ENCODE results near the gene PRKCB.

PRKCB gene

GRCh38 chr16:23896832-23897821 lies 61.3 kb downstream of the PRKCB start:
- TF ChIP-seq SIN3A (IDR thresholded peaks at IDR 0.05; ENCODE audit: borderline replicate concordance, insufficient read depth, low read length): no peak
- TF ChIP-seq, protein P1, sequence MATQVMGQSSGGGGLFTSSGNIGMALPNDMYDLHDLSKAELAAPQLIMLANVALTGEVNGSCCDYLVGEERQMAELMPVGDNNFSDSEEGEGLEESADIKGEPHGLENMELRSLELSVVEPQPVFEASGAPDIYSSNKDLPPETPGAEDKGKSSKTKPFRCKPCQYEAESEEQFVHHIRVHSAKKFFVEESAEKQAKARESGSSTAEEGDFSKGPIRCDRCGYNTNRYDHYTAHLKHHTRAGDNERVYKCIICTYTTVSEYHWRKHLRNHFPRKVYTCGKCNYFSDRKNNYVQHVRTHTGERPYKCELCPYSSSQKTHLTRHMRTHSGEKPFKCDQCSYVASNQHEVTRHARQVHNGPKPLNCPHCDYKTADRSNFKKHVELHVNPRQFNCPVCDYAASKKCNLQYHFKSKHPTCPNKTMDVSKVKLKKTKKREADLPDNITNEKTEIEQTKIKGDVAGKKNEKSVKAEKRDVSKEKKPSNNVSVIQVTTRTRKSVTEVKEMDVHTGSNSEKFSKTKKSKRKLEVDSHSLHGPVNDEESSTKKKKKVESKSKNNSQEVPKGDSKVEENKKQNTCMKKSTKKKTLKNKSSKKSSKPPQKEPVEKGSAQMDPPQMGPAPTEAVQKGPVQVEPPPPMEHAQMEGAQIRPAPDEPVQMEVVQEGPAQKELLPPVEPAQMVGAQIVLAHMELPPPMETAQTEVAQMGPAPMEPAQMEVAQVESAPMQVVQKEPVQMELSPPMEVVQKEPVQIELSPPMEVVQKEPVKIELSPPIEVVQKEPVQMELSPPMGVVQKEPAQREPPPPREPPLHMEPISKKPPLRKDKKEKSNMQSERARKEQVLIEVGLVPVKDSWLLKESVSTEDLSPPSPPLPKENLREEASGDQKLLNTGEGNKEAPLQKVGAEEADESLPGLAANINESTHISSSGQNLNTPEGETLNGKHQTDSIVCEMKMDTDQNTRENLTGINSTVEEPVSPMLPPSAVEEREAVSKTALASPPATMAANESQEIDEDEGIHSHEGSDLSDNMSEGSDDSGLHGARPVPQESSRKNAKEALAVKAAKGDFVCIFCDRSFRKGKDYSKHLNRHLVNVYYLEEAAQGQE (IDR thresholded peaks at IDR 0.05; ENCODE audit: insufficient read depth in 1 of 2, low read depth in 2 of 2, low read length in 2 of 2): no peak
- no peak for TF ChIP-seq TAF1 (IDR thresholded peaks at IDR 0.05; ENCODE audit: borderline replicate concordance, insufficient read depth, low read length)
- TF ChIP-seq FOXP2 (optimal IDR thresholded peaks at IDR 0.05; ENCODE audit: borderline replicate concordance, extremely low read depth, extremely low read length, insufficient read depth): no peak
- TF ChIP-seq POLR2AphosphoS5 (IDR thresholded peaks at IDR 0.05; ENCODE audit: low read depth, low read length): no peak

DNA sequence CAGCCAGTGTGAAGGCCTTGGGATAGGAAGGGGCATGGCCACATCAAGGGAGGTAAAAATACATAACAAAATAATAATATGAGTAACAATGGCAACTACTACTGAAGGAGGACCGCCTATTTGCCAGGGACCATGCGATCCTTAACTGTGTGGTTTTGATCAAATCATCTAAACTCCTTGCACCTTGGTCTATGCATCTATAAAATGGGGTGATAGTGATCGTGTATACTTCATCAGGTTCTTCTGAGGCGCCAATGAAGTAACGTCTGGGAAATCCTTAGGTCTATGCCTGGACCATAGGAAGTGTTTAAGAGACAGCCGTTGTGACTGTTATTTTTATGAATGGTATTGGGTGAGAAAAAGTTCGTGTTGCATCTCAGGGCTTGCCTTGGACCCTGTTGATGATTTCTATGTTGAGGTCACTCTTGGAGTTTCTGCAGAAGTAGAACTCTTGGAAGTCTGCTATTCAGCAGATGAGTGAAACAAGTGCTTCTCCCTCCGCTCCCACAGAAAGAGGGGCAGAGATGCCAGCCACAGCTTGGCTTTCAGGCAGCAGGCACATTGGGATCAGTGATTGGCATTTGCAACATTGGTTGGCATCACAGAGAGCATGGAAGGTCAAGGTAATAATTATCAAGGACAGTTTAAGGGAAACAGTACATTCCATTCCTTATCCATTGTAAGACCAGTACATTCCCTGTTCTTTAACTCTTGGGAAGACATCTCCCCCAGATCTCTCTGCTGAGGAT lies 63.1 kb downstream of the PRKCB start:
- no peak for TF ChIP-seq TAF1 (IDR thresholded peaks at IDR 0.05; ENCODE audit: borderline replicate concordance, insufficient read depth, low read length)
- no peak for TF ChIP-seq POLR2AphosphoS5 (IDR thresholded peaks at IDR 0.05; ENCODE audit: low read depth, low read length)
- TF ChIP-seq SIN3A (IDR thresholded peaks at IDR 0.05; ENCODE audit: borderline replicate concordance, insufficient read depth, low read length): no peak
- TF ChIP-seq, protein P1 (IDR thresholded peaks at IDR 0.05; ENCODE audit: insufficient read depth in 1 of 2, low read depth in 2 of 2, low read length in 2 of 2): no peak

- TF ChIP-seq, protein P1 (IDR thresholded peaks at IDR 0.05; ENCODE audit: insufficient read depth in 1 of 2, low read depth in 2 of 2, low read length in 2 of 2): no peak
- no peak for TF ChIP-seq FOXP2 (optimal IDR thresholded peaks at IDR 0.05; ENCODE audit: borderline replicate concordance, extremely low read depth, extremely low read length, insufficient read depth)
- no peak for TF ChIP-seq SIN3A (IDR thresholded peaks at IDR 0.05; ENCODE audit: borderline replicate concordance, insufficient read depth, low read length)
Observed at GRCh38 chr16:23899869-23900268, 64.1 kb downstream of the PRKCB start.

GRCh38 chr16:23900480-23901177 lies 64.8 kb downstream of the PRKCB start:
- TF ChIP-seq FOXP2 (optimal IDR thresholded peaks at IDR 0.05; ENCODE audit: borderline replicate concordance, extremely low read depth, extremely low read length, insufficient read depth) (no peak), SIN3A (IDR thresholded peaks at IDR 0.05; ENCODE audit: borderline replicate concordance, insufficient read depth, low read length) (no peak), TAF1 (IDR thresholded peaks at IDR 0.05; ENCODE audit: borderline replicate concordance, insufficient read depth, low read length) (no peak), POLR2AphosphoS5 (IDR thresholded peaks at IDR 0.05; ENCODE audit: low read depth, low read length) (no peak)
- TF ChIP-seq, protein P1 (IDR thresholded peaks at IDR 0.05; ENCODE audit: insufficient read depth in 1 of 2, low read depth in 2 of 2, low read length in 2 of 2): no peak

All from PFSK-1 (cell line).